GM18499 (cell line): ENCODE results near the gene PSMD2.
"Not testable (repeated sequence)": the region's sequence is repeated elsewhere in the genome, so short reads cannot be mapped to it uniquely, and the experiment has no call there.

Experiments used
- ATAC-seq: cut with Tn5 transposase; IDR thresholded peaks from one replicate; pipeline ENCODE4 v1.9.1; 2021; ENCODE audit warnings: moderate number of reproducible peaks; ENCODE audit not compliant: insufficient read depth, unreplicated experiment

The PSMD2 gene

GRCh38 chr3:184337399-184337714 is 38.3 kb downstream of the PSMD2 start, which contains the start of gene FAM131A:
FAM131A (plus strand) TSS chr3:184337600; CDS start chr3:184337631, 31 bp downstream.
- no peak for ATAC-seq

GRCh38 chr3:184337981-184338380 is 38.9 kb downstream of the PSMD2 start:
- ATAC-seq, result no peak

- ATAC-seq, result no peak
Observed at GRCh38 chr3:184338511-184338945, 39.5 kb downstream of the PSMD2 start.

- ATAC-seq, result no peak
Observed at GRCh38 chr3:184339001-184339400, 40.0 kb downstream of the PSMD2 start.

GRCh38 chr3:184339451-184340135 is 40.6 kb downstream of the PSMD2 start:
- ATAC-seq, result not testable (repeated sequence)

- no peak for ATAC-seq
Observed at GRCh38 chr3:184341925-184342324, 42.9 kb downstream of the PSMD2 start.

GRCh38 chr3:184343200-184343876 is 44.3 kb downstream of the PSMD2 start:
- no peak for ATAC-seq

- no peak for ATAC-seq
Observed at GRCh38 chr3:184344579-184345316, 45.7 kb downstream of the PSMD2 start.

- no peak for ATAC-seq
Observed at GRCh38 chr3:184345317-184346144, 46.5 kb downstream of the PSMD2 start.

- no peak for ATAC-seq
Observed at GRCh38 chr3:184346480-184347190, 47.6 kb downstream of the PSMD2 start.

- no peak for ATAC-seq
Observed at GRCh38 chr3:184347321-184348056, 48.4 kb downstream of the PSMD2 start.

- ATAC-seq, result no peak
Observed at GRCh38 chr3:184348057-184348382, 49.0 kb downstream of the PSMD2 start.

GRCh38 chr3:184349563-184350470 is 50.8 kb downstream of the PSMD2 start:
- no peak for ATAC-seq

GRCh38 chr3:184350618-184351017 is 51.6 kb downstream of the PSMD2 start:
- no peak for ATAC-seq

- no peak for ATAC-seq
Observed at GRCh38 chr3:184351511-184352148, 52.6 kb downstream of the PSMD2 start.

GRCh38 chr3:184352149-184352785 is 53.2 kb downstream of the PSMD2 start:
- ATAC-seq, result no peak

- ATAC-seq, result no peak
Observed at GRCh38 chr3:184352897-184353545, 54.0 kb downstream of the PSMD2 start.
